NCI-H2196 treated with DMSO at 0.1 percent for 48 hours (cell line): ENCODE data around the gene SMARCB1.

Source experiments
- DNase-seq: peaks from one replicate; lab custom pipeline; 2025; ENCODE audit not compliant: unreplicated experiment; lab: John Stamatoyannopoulos, UW

SMARCB1 gene

GRCh38 chr22:23829845-23830372 lies 43.1 kb downstream of the SMARCB1 start:
- DNase-seq, result no peak

GRCh38 chr22:23831261-23831660 lies 44.5 kb downstream of the SMARCB1 start:
- no peak for DNase-seq

DNA sequence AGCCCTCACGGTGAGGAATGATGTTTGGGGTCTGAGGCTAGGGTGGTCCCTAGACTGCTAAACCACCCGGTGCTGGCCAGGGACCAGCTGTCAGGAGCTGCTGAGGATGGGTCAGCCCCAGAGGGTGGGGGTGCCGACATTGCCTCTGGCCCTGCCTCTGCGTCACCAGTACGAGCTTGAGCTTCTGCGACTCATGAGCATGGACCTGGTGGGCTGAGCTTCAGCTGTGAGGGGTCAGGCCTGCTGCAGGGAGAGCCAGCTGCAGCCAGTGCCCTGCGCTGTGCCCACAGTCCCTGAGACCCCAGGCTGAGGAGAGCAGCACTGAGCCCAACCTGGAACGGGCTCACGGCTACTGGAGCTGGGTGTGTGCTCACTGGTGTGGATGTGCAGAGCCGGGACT lies 45.0 kb downstream of the SMARCB1 start:
- DNase-seq, result no peak

GRCh38 chr22:23832226-23833016 lies 45.7 kb downstream of the SMARCB1 start:
- DNase-seq, result no peak

GRCh38 chr22:23833017-23833751 lies 46.4 kb downstream of the SMARCB1 start:
- no peak for DNase-seq

DNA sequence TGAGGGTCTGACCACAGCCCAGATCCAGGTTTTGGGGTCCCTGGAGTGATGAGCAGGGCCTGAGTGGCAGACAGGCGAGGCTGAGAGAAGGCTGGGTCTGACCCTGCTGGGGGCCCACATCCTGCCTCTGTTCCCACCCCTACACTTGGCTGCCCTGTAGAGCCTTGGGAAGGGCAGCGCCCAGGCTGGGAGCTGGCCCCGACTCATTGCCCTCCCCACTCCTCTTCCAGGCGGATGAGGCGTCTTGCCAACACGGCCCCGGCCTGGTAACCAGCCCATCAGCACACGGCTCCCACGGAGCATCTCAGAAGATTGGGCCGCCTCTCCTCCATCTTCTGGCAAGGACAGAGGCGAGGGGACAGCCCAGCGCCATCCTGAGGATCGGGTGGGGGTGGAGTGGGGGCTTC lies 47.1 kb downstream of the SMARCB1 start:
- DNase-seq, result no peak

GRCh38 chr22:23834406-23834792 lies 47.6 kb downstream of the SMARCB1 start:
- DNase-seq, result no peak

DNA sequence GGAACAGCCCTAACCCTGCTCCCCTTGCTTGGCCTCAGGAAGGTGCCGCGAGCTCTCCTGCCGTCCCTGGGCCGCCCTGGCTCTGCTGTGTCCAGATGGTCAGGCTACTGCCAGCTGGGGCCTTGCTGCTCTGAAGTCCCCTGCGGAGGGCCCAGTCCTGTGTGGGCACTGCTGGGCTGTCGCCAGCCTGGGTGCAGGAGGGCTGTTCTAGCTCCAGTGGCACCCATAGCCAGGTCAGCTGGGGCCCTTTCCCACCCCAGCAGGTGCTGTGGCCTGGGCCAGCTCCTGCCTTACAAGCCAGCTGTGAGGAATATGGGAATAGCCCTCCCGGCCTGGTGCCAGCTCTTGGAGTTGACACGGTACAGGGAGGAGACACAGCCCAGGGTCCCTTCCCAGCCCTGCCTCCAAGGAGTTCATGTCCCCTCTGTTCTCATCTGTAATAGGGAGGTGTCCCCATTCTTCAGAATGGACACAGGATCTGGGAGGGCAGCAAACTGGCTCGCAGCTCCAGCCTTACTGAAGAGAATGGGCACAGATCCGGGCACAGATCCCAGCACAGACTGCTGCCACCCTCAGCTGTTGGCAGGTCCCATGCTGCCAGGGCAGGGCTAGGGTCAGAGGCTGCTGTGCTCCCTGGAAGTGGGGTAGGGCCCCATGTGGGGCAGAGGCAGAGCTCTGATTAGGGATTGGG lies 48.2 kb downstream of the SMARCB1 start:
- no peak for DNase-seq

DNA sequence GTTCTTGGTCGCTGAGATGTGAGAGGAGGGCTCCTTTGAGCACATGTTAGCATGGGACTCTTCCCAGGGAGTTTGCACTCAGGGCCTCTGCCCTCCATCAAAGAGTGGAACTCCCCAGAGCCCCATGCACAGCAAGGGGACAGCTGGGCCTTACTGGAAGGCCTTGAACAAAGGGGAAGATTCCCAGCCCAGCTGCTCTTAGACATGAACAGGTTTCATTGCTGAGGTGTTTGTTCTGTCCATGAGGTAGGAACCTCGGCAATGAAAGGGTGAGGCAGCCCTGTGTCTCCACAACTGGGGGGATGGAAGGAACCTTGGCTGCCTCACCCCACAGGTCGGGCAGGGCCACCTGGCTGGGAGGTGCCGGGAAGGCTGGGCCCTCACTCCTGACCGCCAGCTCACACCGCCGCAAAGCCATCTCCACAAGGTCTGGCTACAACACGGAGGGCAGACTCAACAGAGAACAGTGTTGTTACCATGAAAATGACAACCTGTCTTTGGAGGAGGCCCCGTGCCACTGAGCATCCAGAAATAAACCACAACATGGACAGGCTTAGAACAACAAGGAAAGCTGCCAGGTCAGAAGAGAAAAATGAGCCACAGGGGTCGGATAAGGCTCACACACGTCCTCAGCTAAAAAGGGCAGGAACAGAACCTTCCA lies 48.8 kb downstream of the SMARCB1 start:
- DNase-seq, result no peak

DNA sequence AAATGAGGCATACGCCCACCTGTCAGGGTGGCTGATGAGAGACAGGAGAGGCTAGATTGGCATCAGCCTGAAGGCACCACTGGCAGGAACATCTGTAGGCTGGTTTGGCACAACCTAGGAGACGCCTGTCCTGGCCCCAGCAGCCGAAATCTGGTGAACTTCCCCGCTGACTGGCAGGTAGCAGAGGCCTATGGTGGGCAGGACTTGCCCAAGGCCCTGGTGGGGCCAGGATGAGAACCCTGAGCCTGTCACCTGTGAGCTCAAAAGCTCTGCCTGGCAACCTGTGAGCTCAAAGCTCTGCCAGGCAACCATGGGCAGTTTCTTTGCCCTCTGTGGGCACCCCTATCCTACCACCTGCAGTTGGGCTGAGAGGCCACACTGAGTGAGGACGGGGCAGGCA lies 49.5 kb downstream of the SMARCB1 start:
- DNase-seq, result no peak

GRCh38 chr22:23836692-23837495 lies 50.1 kb downstream of the SMARCB1 start:
- DNase-seq, result no peak

GRCh38 chr22:23837496-23837859 lies 50.7 kb downstream of the SMARCB1 start:
- DNase-seq, result no peak

- DNase-seq, result no peak
Observed at GRCh38 chr22:23837911-23838680, 51.3 kb downstream of the SMARCB1 start.

GRCh38 chr22:23838681-23839468 lies 52.1 kb downstream of the SMARCB1 start, which contains the start of gene DERL3:
TSS of gene DERL3 (minus strand) at chr22:23839006. CDS start at chr22:23838987, 19 bp downstream.
- DNase-seq, result peak; percentile 90

DNA sequence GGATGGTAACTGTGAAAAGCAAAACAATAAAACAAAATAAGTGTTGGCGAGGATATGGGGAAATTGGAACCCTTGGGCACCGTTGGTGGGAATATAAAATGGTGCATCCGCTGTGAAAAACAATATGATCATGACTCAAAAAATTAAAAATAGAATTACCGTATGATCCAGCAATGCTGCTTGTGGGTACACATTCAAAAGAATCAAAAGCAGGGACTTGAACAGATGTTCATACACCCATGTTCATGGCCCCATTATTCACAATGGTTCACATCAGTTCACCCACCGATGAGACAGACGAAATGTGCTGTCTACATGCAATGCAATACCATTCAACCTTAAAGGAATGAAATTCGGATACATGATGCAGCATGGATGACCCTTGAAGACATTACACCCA lies 53.3 kb downstream of the SMARCB1 start:
- DNase-seq, result no peak

GRCh38 chr22:23841292-23841691 lies 54.5 kb downstream of the SMARCB1 start:
- no peak for DNase-seq

GRCh38 chr22:23841736-23842445 lies 55.1 kb downstream of the SMARCB1 start:
- no peak for DNase-seq

DNA sequence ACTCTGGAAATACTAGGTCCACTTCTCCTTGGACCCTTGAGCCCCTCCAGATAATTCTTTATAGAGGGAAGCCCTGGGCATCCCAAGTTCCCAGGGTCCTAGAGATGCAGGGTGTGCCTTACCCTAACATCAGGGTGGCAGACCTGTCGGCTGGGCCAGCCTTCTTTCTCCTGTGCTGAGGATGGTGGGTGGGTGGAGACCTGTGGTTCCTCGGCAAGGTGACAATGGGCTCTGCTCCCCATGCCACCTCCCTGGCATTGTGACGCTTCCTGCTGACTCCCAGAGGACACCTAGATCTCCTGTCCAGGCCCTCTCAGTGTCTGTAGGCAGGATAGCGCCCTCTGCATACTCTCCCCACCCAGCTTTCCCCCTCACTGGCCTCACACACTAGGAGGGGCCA lies 55.8 kb downstream of the SMARCB1 start:
- no peak for DNase-seq
